Mesendoderm (in vitro differentiated cells): ENCODE results near the gene CREG2.

ENCODE experiments used
- DNase-seq: peaks from one replicate; pipeline ENCODE4 v3.0.0; 2013
- H2AK5ac ChIP-seq: 2 replicates; pipeline ENCODE4 v1.6.1; 2013; ENCODE audit warnings: low read length, inconsistent platforms
- H2BK120ac ChIP-seq: 2 replicates; pipeline ENCODE4 v1.6.1; 2013; ENCODE audit warnings: low read depth, mild to moderate bottlenecking, low read length, moderate library complexity, mixed read lengths
- H2BK15ac ChIP-seq: replicated peaks from 2 replicates; pipeline ENCODE4 v1.6.1; 2013; ENCODE audit warnings: low read depth, mild to moderate bottlenecking, moderate library complexity
- H2BK5ac ChIP-seq: 2 replicates; pipeline ENCODE4 v1.6.1; 2013; ENCODE audit warnings: low read length, inconsistent platforms
- H3K18ac ChIP-seq: 2 replicates; pipeline ENCODE4 v1.6.1; 2013; ENCODE audit warnings: mild to moderate bottlenecking, low read length, mixed read lengths
- H3K23ac ChIP-seq: one replicate; pipeline ENCODE4 v1.6.1; 2013; ENCODE audit warnings: low read length
- H3K27ac ChIP-seq: 2 replicates; pipeline ENCODE4 v1.5.1; 2013; ENCODE audit warnings: low read depth, mild to moderate bottlenecking, inconsistent platforms, low read length, moderate library complexity
- H3K27me3 ChIP-seq: 2 replicates; pipeline ENCODE4 v1.6.1; 2013; ENCODE audit warnings: low read length, control low read depth, mild to moderate bottlenecking, inconsistent platforms; ENCODE audit not compliant: insufficient read depth, poor library complexity
- H3K36me3 ChIP-seq: 2 replicates; pipeline ENCODE4 v1.6.1; 2013; ENCODE audit warnings: low read length, inconsistent platforms; ENCODE audit not compliant: control insufficient read depth, insufficient read depth
- H3K4ac ChIP-seq: one replicate; pipeline ENCODE4 v1.6.1; 2013; ENCODE audit warnings: low read depth, mild to moderate bottlenecking, low read length, moderate library complexity
- H3K4me1 ChIP-seq: 2 replicates; pipeline ENCODE4 v1.6.1; 2013; ENCODE audit warnings: low read depth, low read length, inconsistent platforms; ENCODE audit not compliant: control insufficient read depth
- H3K4me2 ChIP-seq: 2 replicates; pipeline ENCODE4 v1.6.1; 2013; ENCODE audit warnings: low read length
- H3K4me3 ChIP-seq: 2 replicates; pipeline ENCODE4 v1.5.1; 2013; ENCODE audit warnings: mild to moderate bottlenecking, low read length
- H3K56ac ChIP-seq: one replicate; pipeline ENCODE4 v1.6.1; 2013; ENCODE audit warnings: low read length
- H3K79me1 ChIP-seq: 2 replicates; pipeline ENCODE4 v1.6.1; 2013; ENCODE audit warnings: low read length, inconsistent platforms
- H3K79me2 ChIP-seq: 2 replicates; pipeline ENCODE4 v1.6.1; 2013; ENCODE audit warnings: mild to moderate bottlenecking, low read length; ENCODE audit not compliant: control insufficient read depth, insufficient read depth
- H3K9ac ChIP-seq: 2 replicates; pipeline ENCODE4 v1.6.1; 2013; ENCODE audit warnings: low read length, inconsistent platforms
- H4K5ac ChIP-seq: one replicate; pipeline ENCODE4 v1.6.1; 2013; ENCODE audit warnings: low read length
- H4K8ac ChIP-seq: one replicate; pipeline ENCODE4 v1.6.1; 2013; ENCODE audit warnings: low read depth, mild to moderate bottlenecking, control low read depth, low read length, moderate library complexity
- WGBS: extraction: QIAGEN DNeasy Blood & Tissue Kit; methylation state at CpG from one replicate; pipeline ENCODE4 v1.1.7; 2013; ENCODE audit warnings: low lambda C conversion rate, missing lambda C conversion rate; ENCODE audit not compliant: insufficient coverage; ENCODE audit errors: extremely low coverage; 5-methylcytosine and 5-hydroxymethylcytosine counted together

Gene CREG2

GRCh38 chr2:101364878-101365277 lies 22.4 kb downstream of the CREG2 start:
- Histone ChIP-seq H2BK5ac (no peak overlapping the region), H3K36me3 (no peaks in the 10 kb centered on the region), H3K79me2 (no peaks in the 10 kb centered on the region), H3K4ac (no peak overlapping the region), H3K4me2 (no peak overlapping the region), H4K8ac (no peak overlapping the region), H3K9ac (no peak overlapping the region), H3K56ac (no peak overlapping the region), H3K27ac (no peak overlapping the region), H2BK120ac (no peak overlapping the region), H3K4me1 (peaks cover 2% of the 10 kb centered on the region), H3K27me3 (no peaks in the 10 kb centered on the region), H2AK5ac (no peak overlapping the region), H3K4me3 (no peak overlapping the region), H3K18ac (no peak overlapping the region), H3K23ac (no peak overlapping the region), H4K5ac (no peak overlapping the region), H2BK15ac (no peak overlapping the region), H3K79me1 (no peaks in the 10 kb centered on the region)
- DNase-seq, result no peak
- WGBS, result no CpG with 5 or more reads among the region's 7 CpGs

DNA sequence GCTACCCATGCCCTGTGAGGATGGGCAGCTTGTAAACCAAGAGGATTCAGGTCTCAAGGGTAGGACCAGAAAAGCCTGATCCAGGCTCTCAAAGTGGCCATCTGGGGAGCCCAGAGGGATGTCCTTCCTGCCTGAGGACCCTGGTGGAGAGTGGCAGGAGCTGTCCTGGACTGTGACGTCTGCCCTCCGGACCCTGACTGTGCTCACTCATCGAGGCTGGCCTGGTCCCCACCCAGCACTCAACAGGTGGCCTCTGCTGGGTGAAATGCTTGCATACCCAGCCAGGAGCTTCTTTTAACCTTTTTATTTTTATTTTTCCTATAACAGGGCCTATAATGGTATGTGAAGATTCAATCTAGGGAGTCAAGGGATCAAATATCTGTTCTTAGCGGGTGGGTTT lies 24.5 kb downstream of the CREG2 start:
- Histone ChIP-seq H3K27me3 (no peaks in the 10 kb centered on the region), H3K23ac (no peak overlapping the region), H3K9ac (no peak overlapping the region), H3K79me2 (no peaks in the 10 kb centered on the region), H3K79me1 (no peaks in the 10 kb centered on the region), H4K8ac (no peak overlapping the region), H3K18ac (no peak overlapping the region), H4K5ac (no peak overlapping the region), H2BK120ac (no peak overlapping the region), H2BK15ac (no peak overlapping the region), H2AK5ac (no peak overlapping the region), H3K4ac (no peak overlapping the region), H2BK5ac (no peak overlapping the region), H3K4me3 (no peak overlapping the region), H3K4me1 (peaks cover 5% of the 10 kb centered on the region), H3K36me3 (no peaks in the 10 kb centered on the region), H3K56ac (no peak overlapping the region), H3K27ac (no peak overlapping the region), H3K4me2 (no peak overlapping the region)
- DNase-seq, result no peak
- no CpG with 5 or more reads among the region's 4 CpGs for WGBS

DNA sequence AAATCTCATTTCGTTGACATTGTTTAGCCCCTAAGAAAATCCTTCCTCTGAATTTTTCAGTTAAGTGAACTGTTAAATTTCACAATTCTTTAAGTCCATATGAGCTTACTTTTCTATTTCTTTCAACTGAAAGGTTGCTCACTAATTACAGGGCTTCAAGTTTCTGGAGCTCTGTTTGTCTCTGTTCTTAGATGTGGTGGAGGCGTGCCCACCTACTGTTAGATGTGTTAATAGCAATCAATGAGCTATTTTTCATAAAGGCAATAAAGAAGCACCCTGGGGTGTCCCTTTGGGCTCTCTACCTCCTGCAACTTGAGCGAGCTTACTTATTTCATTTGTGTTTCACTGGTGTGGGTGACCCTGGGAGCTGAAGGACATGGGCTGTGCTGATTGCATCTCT lies 25.0 kb downstream of the CREG2 start:
- Histone ChIP-seq H3K56ac (no peak overlapping the region), H3K79me2 (no peaks in the 10 kb centered on the region), H3K18ac (no peak overlapping the region), H3K23ac (no peak overlapping the region), H3K4me3 (no peak overlapping the region), H3K4me1 (peaks cover 5% of the 10 kb centered on the region), H2BK15ac (no peak overlapping the region), H4K5ac (no peak overlapping the region), H3K4ac (no peak overlapping the region), H2BK120ac (no peak overlapping the region), H3K9ac (no peak overlapping the region), H3K27me3 (no peaks in the 10 kb centered on the region), H4K8ac (no peak overlapping the region), H2BK5ac (no peak overlapping the region), H3K79me1 (no peaks in the 10 kb centered on the region), H3K4me2 (no peak overlapping the region), H3K27ac (no peak overlapping the region), H2AK5ac (no peak overlapping the region), H3K36me3 (no peaks in the 10 kb centered on the region)
- WGBS, result no CpG with 5 or more reads among the region's 3 CpGs
- no peak for DNase-seq

- no peak for DNase-seq
- H3K4ac ChIP-seq, result no peak overlapping the region
- peaks cover 5% of the 10 kb centered on the region for H3K4me1 ChIP-seq
- no peak overlapping the region for H2AK5ac ChIP-seq
- no peak overlapping the region for H3K4me2 ChIP-seq
- H3K18ac ChIP-seq, result no peak overlapping the region
- no peaks in the 10 kb centered on the region for H3K27me3 ChIP-seq
- no peak overlapping the region for H3K4me3 ChIP-seq
- H4K8ac ChIP-seq, result no peak overlapping the region
- H3K79me1 ChIP-seq, result no peaks in the 10 kb centered on the region
- no peak overlapping the region for H4K5ac ChIP-seq
- no peak overlapping the region for H3K27ac ChIP-seq
- WGBS, result no CpG with 5 or more reads among the region's 2 CpGs
- no peak overlapping the region for H3K56ac ChIP-seq
- no peak overlapping the region for H3K23ac ChIP-seq
- no peak overlapping the region for H2BK120ac ChIP-seq
- H3K79me2 ChIP-seq, result no peaks in the 10 kb centered on the region
- H3K9ac ChIP-seq, result no peak overlapping the region
- no peak overlapping the region for H2BK15ac ChIP-seq
- H3K36me3 ChIP-seq, result no peaks in the 10 kb centered on the region
- no peak overlapping the region for H2BK5ac ChIP-seq
Measured at GRCh38 chr2:101361522-101361921, 25.8 kb downstream of the CREG2 start.

DNA sequence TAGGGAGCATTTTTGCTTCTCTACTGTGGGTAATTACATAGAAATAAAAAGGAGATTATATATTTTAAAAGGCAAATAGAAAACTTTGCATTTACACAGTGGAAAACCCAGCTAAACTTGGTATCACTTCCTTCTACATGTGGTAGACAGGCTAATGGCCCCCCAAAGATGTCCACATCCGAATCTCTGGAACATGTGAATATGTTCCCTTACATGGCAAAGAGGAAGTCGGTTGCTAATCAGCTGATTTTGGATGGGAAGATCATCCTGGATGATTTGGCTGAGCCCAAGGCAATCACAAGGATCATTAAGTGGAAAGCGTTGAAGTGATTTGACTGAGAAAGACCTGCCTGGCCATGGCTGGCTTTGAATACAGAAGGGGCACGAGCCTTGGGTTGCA lies 26.2 kb downstream of the CREG2 start:
- Histone ChIP-seq H3K4me3 (no peak overlapping the region), H3K56ac (no peak overlapping the region), H3K18ac (no peak overlapping the region), H3K4me2 (no peak overlapping the region), H2BK120ac (no peak overlapping the region), H3K27ac (no peak overlapping the region), H4K5ac (no peak overlapping the region), H3K79me1 (no peaks in the 10 kb centered on the region), H4K8ac (no peak overlapping the region), H3K4ac (no peak overlapping the region), H3K27me3 (no peaks in the 10 kb centered on the region), H2AK5ac (no peak overlapping the region), H3K79me2 (no peaks in the 10 kb centered on the region), H2BK5ac (no peak overlapping the region), H2BK15ac (no peak overlapping the region), H3K23ac (no peak overlapping the region), H3K9ac (no peak overlapping the region), H3K36me3 (no peaks in the 10 kb centered on the region), H3K4me1 (peaks cover 5% of the 10 kb centered on the region)
- no CpG with 5 or more reads among the region's 4 CpGs for WGBS
- no peak for DNase-seq

DNA sequence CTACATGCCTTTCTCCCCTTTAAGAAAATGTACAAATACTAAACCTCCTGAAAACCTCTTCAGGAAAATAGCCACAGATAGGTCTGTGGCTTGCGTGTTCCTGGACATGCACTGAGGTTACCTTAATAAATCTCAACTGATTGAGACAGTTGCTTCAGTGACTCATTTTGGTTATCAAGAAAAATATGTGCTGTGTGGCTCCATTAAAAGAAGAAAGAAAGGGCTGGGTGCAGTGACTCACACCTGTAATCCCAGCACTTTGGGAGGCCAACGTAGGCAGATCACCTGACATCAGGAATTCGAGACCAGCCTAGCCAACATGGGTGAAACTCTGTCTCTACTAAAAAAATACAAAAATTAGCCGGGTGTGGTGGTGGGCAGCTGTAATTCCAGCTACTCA lies 27.1 kb downstream of the CREG2 start:
- H2BK15ac ChIP-seq, result no peak overlapping the region
- peaks cover 5% of the 10 kb centered on the region for H3K4me1 ChIP-seq
- H3K79me1 ChIP-seq, result no peaks in the 10 kb centered on the region
- H3K23ac ChIP-seq, result no peak overlapping the region
- no CpG with 5 or more reads among the region's 4 CpGs for WGBS
- H2BK120ac ChIP-seq, result no peak overlapping the region
- no peaks in the 10 kb centered on the region for H3K36me3 ChIP-seq
- no peak overlapping the region for H2BK5ac ChIP-seq
- no peak overlapping the region for H3K9ac ChIP-seq
- no peak for DNase-seq
- no peak overlapping the region for H3K56ac ChIP-seq
- no peak overlapping the region for H2AK5ac ChIP-seq
- no peaks in the 10 kb centered on the region for H3K79me2 ChIP-seq
- H3K18ac ChIP-seq, result no peak overlapping the region
- H4K8ac ChIP-seq, result no peak overlapping the region
- H3K27ac ChIP-seq, result no peak overlapping the region
- no peak overlapping the region for H4K5ac ChIP-seq
- no peak overlapping the region for H3K4ac ChIP-seq
- no peak overlapping the region for H3K4me2 ChIP-seq
- H3K27me3 ChIP-seq, result no peaks in the 10 kb centered on the region
- no peak overlapping the region for H3K4me3 ChIP-seq
